Right lobe of liver (tissue), 6 donors: Measurements from ENCODE around the gene CNTLN. TPM values are rescaled to one million over a fixed set of nuclear protein-coding genes. Genes with fewer than 3 reads are reported as not detected.
A peak's percentile ranks its signal among the peaks of the same experiment; 100 is the strongest.

ENCODE experiments used
- ATAC-seq, 4 donors: fragments of 200-7000 bp; cut with Tn5 transposase; one replicate each; pipeline ENCODE4 v1.9.1; 2020; ENCODE audit warnings: mild to moderate bottlenecking in 4 of 4, moderate library complexity in 4 of 4
- DNase-seq, 3 donors: peaks; one replicate each; pipeline ENCODE4 v3.0.0-alpha.2; 2020
- H3K27ac ChIP-seq, 3 donors: fragments of 200-600 bp; one replicate each; pipeline ENCODE4 v1.8.0; 2022
- H3K27me3 ChIP-seq, 2 donors: fragments of 200-600 bp; one replicate each; pipeline ENCODE4 v1.8.0; 2022
- H3K36me3 ChIP-seq, 4 donors: fragments of 200-600 bp; sonication (generic) in 1 of 4; one replicate each; pipeline versions ENCODE4 v1.5.1 to v1.8.0; 2017 to 2022; ENCODE audit warnings: control low read depth in 1 of 4
- H3K4me1 ChIP-seq, 4 donors: fragments of 200-600 bp; sonication (generic) in 1 of 4; one replicate each; pipeline versions ENCODE4 v1.5.1 to v1.8.0; 2017 to 2022; ENCODE audit warnings: control low read depth in 1 of 4
- H3K4me3 ChIP-seq, 3 donors: fragments of 200-600 bp; one replicate each; pipeline ENCODE4 v1.8.0; 2022
- H3K9me3 ChIP-seq, 4 donors: fragments of 200-600 bp; sonication (generic) in 1 of 4; one replicate each; pipeline versions ENCODE4 v1.5.1 to v1.8.0; 2017 to 2022; ENCODE audit warnings: control low read depth in 1 of 4
- CTCF ChIP-seq, 4 donors: fragments of 200-600 bp in 3 of 4; fragments of 450-650 bp in 1 of 4; IDR thresholded peaks; one replicate each; pipeline versions ENCODE4 v1.5.1 to v1.8.0; 2016 to 2022; ENCODE audit warnings: antibody characterized with exemption in 4 of 4, mild to moderate bottlenecking in 2 of 4
- POLR2A ChIP-seq: fragments of 450-650 bp; IDR thresholded peaks from one replicate; pipeline ENCODE4 v1.6.1; 2017; ENCODE audit warnings: antibody characterized with exemption, mild to moderate bottlenecking
- WGBS: methylation state at CpG from one replicate; pipeline ENCODE4 v1.1.6; 2018; ENCODE audit warnings: low coverage, low lambda C conversion rate; ENCODE audit not compliant: insufficient coverage; ENCODE audit errors: missing lambda C conversion rate; 5-methylcytosine and 5-hydroxymethylcytosine counted together
- intact Hi-C, 2 donors: fragments of 100-400 bp; cut with DNase I; formaldehyde crosslinking; loops; one replicate each; pipeline versions ENCODE4 v1.11.2 to v1.14.1; 2022
- total RNA-seq, 6 experiments: library from RNA; depleted of rRNA in 2 of 6; stranded (reverse); fragments of >200 nt in 2 of 6; fragmentation: NEBNext Ultra II Directional in 3 of 6; extraction: Animal tissue kit (Norgen Biotek cat#: 25700) in 3 of 6; gene quantifications; one replicate each; pipeline versions ENCODE4 v1.1.0 to v1.2.4, GENCODE V29; 2016 to 2023
- donor health status: DM: no; HTN: yes; CAD: no.
- donor health status: DM: no; HTN: no; CAD: no.
- donor health status: DM: no; HTN: no; CAD: no.
- donor health status: DM: no; HTN: yes; CAD: no.
- donor health status: DM: no; HTN: yes; CAD: no.

The CNTLN gene
- total RNA-seq, 6 experiments from 2014 or later: 7.4 to 10.3 (median 9.5) TPM

DNA sequence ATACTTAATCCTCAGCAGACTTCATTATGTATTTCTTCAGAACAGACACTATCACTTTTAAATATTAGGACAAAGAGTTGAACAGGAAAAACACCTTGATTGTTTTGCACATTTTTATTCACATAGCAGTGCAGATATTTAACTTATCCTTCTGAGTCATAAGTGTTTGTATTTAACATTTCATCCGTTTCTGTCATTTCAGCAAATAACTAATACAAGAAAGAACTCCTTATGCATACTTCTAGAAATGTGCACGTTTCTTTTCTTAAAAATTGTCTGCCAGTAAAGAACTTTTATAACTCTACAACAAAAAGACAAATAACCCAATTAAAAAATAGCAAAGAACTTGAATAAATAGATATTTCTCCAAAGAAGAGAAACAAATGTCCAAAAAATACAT lies 3.3 kb upstream of the CNTLN start:
- H3K9me3 ChIP-seq: no peaks in the 10 kb centered on the region
- H3K4me1 ChIP-seq: peaks cover 0 to 17% (median 5%) of the 10 kb centered on the region in 4 donors
- H3K27ac ChIP-seq: no peak overlapping the region
- TF ChIP-seq CTCF (IDR thresholded peaks at IDR 0.05) (no peak), POLR2A (no peak)
- intact Hi-C loops: no loop called here
- H3K36me3 ChIP-seq: no peaks in the 10 kb centered on the region
- no peak overlapping the region for H3K4me3 ChIP-seq
- WGBS: 64% methylated on average over 2 of the region's 2 CpGs
- no peak for DNase-seq
- no peaks in the 10 kb centered on the region for H3K27me3 ChIP-seq
- no peak for ATAC-seq

DNA sequence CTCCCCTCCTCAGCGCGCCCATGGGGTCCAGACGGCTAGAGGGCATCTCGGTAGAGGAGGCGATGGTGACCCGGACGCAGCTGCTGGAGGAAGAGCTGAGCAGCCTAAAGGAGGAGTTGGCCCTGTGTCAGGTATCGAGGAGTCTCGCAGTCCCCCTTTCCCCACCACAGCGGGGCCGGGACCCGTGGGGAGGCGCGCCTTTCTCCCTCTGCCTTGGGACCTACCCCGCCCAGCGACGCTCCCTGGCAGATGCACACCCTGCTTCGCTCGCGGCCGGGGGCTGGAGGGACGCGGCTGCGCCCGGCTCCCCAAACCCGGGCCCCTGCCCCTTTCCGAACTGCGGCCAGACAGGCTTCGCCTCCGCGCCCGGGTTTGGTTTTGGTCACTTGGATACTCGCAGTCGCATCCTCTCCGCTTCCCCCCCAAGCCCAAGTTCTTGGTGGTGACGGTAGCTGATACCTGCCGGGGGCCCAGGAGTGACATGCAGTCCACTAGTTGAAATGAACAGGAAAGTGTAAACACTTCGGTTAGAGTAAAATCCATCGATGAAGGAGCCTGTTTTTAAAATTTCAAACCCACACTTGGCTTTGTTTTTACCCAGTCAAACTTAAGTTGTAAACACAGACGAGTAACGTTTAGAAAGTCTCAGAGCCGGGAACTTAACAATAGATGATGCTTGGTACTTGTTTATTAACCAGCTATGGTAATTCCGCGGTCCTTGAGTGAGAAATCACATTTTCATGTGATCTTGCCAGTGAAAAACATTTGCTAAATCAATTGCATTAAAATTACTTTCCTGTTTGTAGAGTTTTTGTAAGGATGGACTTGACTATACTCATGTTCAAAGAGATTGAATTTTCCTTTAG lies 688 bp downstream of the CNTLN start:
- Histone ChIP-seq H3K4me3 (peak overlapping the region; percentile 74 to 84 (median 80)), H3K36me3 (no peaks in the 10 kb centered on the region), H3K27ac (peak overlapping the region; percentile 91 to 96 (median 94)), H3K27me3 (no peaks in the 10 kb centered on the region), H3K4me1 (peaks cover 0 to 41% (median 17%) of the 10 kb centered on the region in 4 donors), H3K9me3 (no peaks in the 10 kb centered on the region)
- intact Hi-C loops: no loop called here
- 4% methylated on average over 20 of the region's 44 CpGs for WGBS
- ATAC-seq (peak; percentile 54 to 65 (median 58)), DNase-seq (peak; percentile 47 to 65 (median 54))
- no peak for TF ChIP-seq CTCF (IDR thresholded peaks at IDR 0.05)
- no peak for TF ChIP-seq POLR2A

GRCh38 chr9:17137566-17137965 lies 2.7 kb downstream of the CNTLN start:
- H3K4me3 ChIP-seq: no peak overlapping the region
- H3K9me3 ChIP-seq: no peaks in the 10 kb centered on the region
- peak overlapping the region in 1 of 3 donors; percentile 35 for H3K27ac ChIP-seq
- H3K4me1 ChIP-seq: peaks cover 0 to 32% (median 12%) of the 10 kb centered on the region in 4 donors
- no peaks in the 10 kb centered on the region for H3K36me3 ChIP-seq
- H3K27me3 ChIP-seq: no peaks in the 10 kb centered on the region
- intact Hi-C loops: no loop called here
- DNase-seq: no peak
- no peak for TF ChIP-seq POLR2A
- no peak for TF ChIP-seq CTCF (IDR thresholded peaks at IDR 0.05)
- ATAC-seq: no peak

- 48% methylated on average over 1 of the region's 1 CpG for WGBS
- Histone ChIP-seq H3K27ac (peak overlapping the region in 2 of 3 donors; percentile 27 to 35), H3K4me1 (peaks cover 0 to 32% (median 12%) of the 10 kb centered on the region in 4 donors), H3K27me3 (no peaks in the 10 kb centered on the region), H3K4me3 (peak overlapping the region in 1 of 3 donors; percentile 2), H3K9me3 (no peaks in the 10 kb centered on the region), H3K36me3 (no peaks in the 10 kb centered on the region)
- DNase-seq (no peak), ATAC-seq (peak; percentile 28 to 66 (median 43))
- TF ChIP-seq POLR2A (no peak), CTCF (IDR thresholded peaks at IDR 0.05) (no peak)
- intact Hi-C loops: no loop called here
Measured at GRCh38 chr9:17138503-17138902, 3.7 kb downstream of the CNTLN start.
